ENCODE results near the gene B3GNT8.
"Not testable (repeated sequence)": the region's sequence is repeated elsewhere in the genome, so short reads cannot be mapped to it uniquely, and the experiment has no call there.

The B3GNT8 gene

GRCh38 chr19:41420101-41420880, 6.9 kb downstream of the B3GNT8 start:
- no peak overlapping the region for H3K4me3 ChIP-seq (ENCODE audit: low read depth, low read length)
- no peak for DNase-seq (ENCODE audit: low read depth)

- no peak overlapping the region for H3K4me3 ChIP-seq (ENCODE audit: low read depth, low read length)
- no peak for DNase-seq (ENCODE audit: low read depth)
Measured at GRCh38 chr19:41416194-41416674, 10.9 kb downstream of the B3GNT8 start.

DNA sequence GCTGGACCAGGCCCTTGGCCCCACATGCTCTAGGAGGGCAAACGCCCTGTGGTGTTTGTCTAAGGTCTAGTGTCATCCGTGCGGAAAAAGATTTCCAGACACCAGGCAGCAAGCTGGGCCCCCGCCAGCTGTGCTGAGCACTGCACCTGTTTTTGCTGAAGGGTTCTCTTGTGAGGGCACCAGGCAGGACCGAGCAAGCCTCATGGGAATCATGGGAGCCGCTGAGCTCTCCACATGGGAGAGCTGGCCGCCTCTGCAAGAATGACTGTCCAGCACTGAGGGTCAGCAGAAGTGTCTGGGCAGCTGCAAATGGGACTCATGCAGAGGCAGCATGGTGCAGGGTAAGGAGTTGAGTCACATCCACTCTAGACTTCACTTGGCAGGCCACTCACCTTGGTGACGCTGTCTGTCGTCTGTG, 12.0 kb downstream of the B3GNT8 start:
- no peak for DNase-seq (ENCODE audit: low read depth)
- H3K4me3 ChIP-seq (ENCODE audit: low read depth, low read length) = no peak overlapping the region

- DNase-seq (ENCODE audit: low read depth) = no peak
- no peak overlapping the region for H3K4me3 ChIP-seq (ENCODE audit: low read depth, low read length)
Measured at GRCh38 chr19:41414461-41414860, 12.7 kb downstream of the B3GNT8 start.

DNA sequence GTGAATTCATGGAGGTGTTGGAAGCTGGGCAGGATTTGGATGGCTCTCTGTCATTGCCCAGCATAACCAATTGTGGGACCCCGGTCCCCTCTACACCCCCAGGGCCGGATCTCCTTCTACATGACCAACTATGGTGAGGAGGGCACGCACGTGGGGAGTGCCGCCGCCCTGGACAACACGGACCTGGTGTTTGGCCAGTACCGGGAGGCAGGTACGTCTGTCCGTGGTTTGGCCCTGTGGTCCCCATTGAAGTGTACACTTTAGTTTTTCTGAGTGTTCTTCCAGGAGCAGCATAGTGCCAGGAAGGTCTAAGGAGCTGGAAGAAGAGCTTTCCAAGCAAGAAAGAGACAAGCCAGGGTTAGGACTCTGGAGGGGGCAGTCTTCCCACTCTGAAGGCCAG, 13.2 kb downstream of the B3GNT8 start:
- H3K4me3 ChIP-seq (ENCODE audit: low read depth, low read length) = no peak overlapping the region

DNA sequence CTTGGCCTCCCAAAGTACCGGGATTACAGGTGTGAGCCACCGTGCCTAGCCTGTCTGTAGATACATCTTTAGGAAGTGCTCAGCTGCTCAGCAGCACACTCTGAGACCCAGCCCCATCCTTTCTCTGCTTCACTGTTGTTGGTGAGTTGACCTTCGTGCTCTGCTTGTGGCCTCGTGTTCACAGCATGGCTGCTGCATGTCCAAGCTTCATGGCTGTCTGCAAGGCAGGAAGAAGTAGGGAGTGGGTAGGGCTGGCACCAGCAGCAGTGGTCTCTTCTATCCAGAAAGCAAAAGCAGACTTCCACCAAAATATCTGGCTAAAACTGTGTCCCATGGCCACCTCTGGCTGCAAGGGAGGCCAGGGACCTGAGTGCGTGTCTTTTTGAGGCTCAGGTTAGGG, 14.2 kb downstream of the B3GNT8 start:
- no peak overlapping the region for H3K4me3 ChIP-seq (ENCODE audit: low read depth, low read length)
- no peak for DNase-seq (ENCODE audit: low read depth)

More for the DNA sequence above, 13.2 kb downstream of the B3GNT8 start:
- DNase-seq (ENCODE audit: low read depth) = no peak

DNA sequence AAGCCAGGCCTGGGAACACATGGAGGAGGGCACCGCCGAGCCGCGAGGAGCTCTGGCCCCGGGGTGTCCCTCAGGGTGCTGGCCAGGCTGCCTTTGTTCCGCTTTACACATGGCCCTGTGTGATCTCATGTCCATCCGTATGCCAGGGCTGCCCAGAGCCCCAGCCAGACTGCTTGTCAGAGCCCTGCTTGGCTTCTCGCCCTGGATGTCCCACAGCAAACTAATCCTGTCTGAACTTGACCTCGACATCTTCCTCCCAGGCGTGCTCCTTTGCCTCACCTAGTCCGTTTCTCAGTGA, 15.3 kb downstream of the B3GNT8 start:
- no peak for DNase-seq (ENCODE audit: low read depth)
- H3K4me3 ChIP-seq (ENCODE audit: low read depth, low read length) = no peak overlapping the region

DNA sequence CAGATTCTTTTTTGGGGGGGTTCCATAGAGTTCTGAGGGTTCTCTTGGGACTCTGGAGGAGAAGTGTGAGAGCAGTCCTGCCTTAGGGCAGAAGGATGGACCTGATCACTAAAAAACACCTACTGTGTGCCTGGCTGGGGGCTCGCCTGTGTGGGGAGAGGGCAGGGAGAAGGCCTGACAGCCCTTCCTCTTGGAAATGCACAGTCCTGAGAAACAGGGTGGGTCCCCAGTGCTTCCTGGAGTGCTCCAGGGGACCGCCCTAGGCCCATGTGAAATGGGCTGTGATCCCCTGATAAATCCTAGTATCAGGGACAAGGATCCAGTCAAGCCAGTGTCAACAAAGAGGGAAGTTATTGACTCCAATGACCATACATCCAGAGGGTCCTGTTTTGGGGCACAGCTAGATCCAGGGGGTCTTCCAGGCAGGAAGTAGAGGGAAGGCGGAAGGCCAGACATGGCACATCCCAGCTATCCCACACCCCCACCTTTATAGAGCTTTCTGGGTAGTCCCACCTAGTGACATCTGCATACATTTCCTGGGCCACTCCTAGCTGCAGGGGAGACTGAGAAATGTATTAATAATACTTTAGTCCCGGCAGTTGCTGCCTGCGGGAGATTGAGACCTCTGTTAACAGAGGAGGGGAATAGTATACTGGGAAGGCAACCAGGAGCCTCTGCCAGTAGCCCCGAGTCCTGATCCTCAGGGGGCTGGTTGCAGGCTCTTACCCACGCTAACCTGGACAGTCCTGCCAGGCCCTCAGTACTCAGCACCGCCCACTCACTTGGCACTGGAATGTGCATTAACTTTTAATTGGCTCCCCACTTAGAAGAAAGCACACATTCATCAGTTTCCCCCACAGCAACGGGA, 15.8 kb downstream of the B3GNT8 start:
- no peak overlapping the region for H3K4me3 ChIP-seq (ENCODE audit: low read depth, low read length)
- DNase-seq (ENCODE audit: low read depth) = no peak

- DNase-seq (ENCODE audit: low read depth) = no peak
- no peak overlapping the region for H3K4me3 ChIP-seq (ENCODE audit: low read depth, low read length)
Measured at GRCh38 chr19:41410336-41411054, 16.7 kb downstream of the B3GNT8 start.

- DNase-seq (ENCODE audit: low read depth) = no peak
- H3K4me3 ChIP-seq (ENCODE audit: low read depth, low read length) = no peak overlapping the region
Measured at GRCh38 chr19:41409288-41409687, 17.9 kb downstream of the B3GNT8 start.

GRCh38 chr19:41408846-41409245, 18.3 kb downstream of the B3GNT8 start:
- DNase-seq (ENCODE audit: low read depth); H3K4me3 ChIP-seq (ENCODE audit: low read depth, low read length): not testable (repeated sequence)

DNA sequence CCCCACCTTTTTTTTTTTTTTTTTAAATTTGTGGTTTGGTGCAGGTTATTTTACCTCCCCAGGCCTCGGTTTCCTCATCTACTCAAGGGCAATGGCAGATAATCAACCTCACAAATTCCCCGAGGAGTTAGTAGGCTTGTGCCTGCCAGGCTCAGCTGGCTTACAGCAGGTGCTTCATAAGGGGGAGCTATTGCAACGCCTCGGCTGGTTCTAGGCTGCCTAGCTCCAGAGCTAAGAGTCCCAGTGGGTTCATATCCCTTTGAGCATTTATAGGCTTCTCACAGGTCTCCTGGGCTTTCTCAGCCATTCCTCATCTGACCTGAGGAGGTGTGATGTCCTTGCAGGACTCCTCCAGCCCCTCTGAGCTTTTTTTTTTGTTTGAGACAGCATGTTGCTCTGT, 18.9 kb downstream of the B3GNT8 start:
- no peak for DNase-seq (ENCODE audit: low read depth)
- no peak overlapping the region for H3K4me3 ChIP-seq (ENCODE audit: low read depth, low read length)

DNA sequence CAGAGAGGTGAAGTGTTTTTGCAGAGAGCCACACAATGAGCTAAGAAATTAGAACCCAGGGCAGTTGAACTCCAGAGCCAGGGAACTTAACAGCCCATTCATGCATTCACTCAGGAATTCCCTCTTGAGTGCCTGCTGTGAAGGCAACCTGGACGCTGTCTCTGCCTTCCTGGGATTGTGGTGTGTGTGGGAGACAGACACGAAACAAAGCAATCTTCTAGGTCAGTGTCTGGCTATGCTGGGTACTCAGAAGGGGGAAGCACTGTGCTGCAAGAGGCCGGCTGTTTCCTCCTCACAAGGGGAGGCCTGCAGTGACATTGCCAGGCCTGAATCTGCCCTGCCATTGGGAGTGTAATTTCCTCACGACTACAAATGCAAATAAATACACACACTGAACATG, 19.9 kb downstream of the B3GNT8 start:
- DNase-seq (ENCODE audit: low read depth) = no peak
- no peak overlapping the region for H3K4me3 ChIP-seq (ENCODE audit: low read depth, low read length)

- DNase-seq (ENCODE audit: low read depth) = no peak
- H3K4me3 ChIP-seq (ENCODE audit: low read depth, low read length) = no peak overlapping the region
Measured at GRCh38 chr19:41405776-41406175, 21.4 kb downstream of the B3GNT8 start.

GRCh38 chr19:41403181-41403970, 23.8 kb downstream of the B3GNT8 start:
- no peak overlapping the region for H3K4me3 ChIP-seq (ENCODE audit: low read depth, low read length)
- no peak for DNase-seq (ENCODE audit: low read depth)

DNA sequence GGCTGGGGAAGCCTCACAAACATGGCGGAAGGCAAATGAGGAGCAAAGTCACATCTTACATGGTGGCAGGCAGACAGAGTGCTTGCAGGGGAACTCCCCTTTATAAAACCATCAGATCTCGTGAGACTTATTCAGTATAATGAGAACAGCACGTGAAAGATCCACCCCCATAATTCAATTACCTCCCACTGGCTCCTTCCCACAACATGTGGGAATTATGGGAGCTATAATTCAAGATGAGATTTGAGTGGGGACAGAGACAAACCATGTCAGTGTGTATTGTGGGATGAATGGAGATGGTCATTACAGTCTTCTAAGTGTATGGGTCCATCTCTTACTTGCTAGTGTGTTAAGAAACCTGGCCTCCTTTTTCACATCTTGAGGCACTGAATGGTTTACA, 25.2 kb downstream of the B3GNT8 start:
- DNase-seq (ENCODE audit: low read depth) = no peak
- no peak overlapping the region for H3K4me3 ChIP-seq (ENCODE audit: low read depth, low read length)

- no peak overlapping the region for H3K4me3 ChIP-seq (ENCODE audit: low read depth, low read length)
- DNase-seq (ENCODE audit: low read depth) = no peak
Measured at GRCh38 chr19:41401483-41401882, 25.7 kb downstream of the B3GNT8 start.

- DNase-seq (ENCODE audit: low read depth) = no peak
- no peak overlapping the region for H3K4me3 ChIP-seq (ENCODE audit: low read depth, low read length)
Measured at GRCh38 chr19:41399525-41399924, 27.6 kb downstream of the B3GNT8 start.

- H3K4me3 ChIP-seq (ENCODE audit: low read depth, low read length) = no peak overlapping the region
- DNase-seq (ENCODE audit: low read depth) = no peak
Measured at GRCh38 chr19:41399091-41399490, 28.1 kb downstream of the B3GNT8 start.

Data from skeletal muscle cell (primary cell).